Memory B cell (primary cell): ENCODE results near the gene ATAT1.
A peak's percentile ranks its signal among the peaks of the same experiment; 100 is the strongest.

ENCODE experiments used
- ATAC-seq: fragments of 150-1000 bp; cut with Tn5 transposase; 2 replicates; pipeline ENCODE4 v1.10.0; 2021; ENCODE audit warnings: low read depth, mild to moderate bottlenecking, moderate library complexity
- DNase-seq, 2 donors: peaks; one replicate each; pipeline ENCODE4 v3.0.0; 2022; ENCODE audit warnings: low spot score in 2 of 2
- H3K27ac Mint-ChIP-seq: one replicate; pipeline ENCODE4 v1.8.0; 2022; ENCODE audit warnings: mild to moderate bottlenecking, moderate library complexity, mixed read lengths
- H3K27me3 Mint-ChIP-seq: one replicate; pipeline ENCODE4 v1.8.0; 2022; ENCODE audit warnings: mixed read lengths
- H3K36me3 Mint-ChIP-seq: one replicate; pipeline ENCODE4 v1.8.0; 2022; ENCODE audit warnings: mild to moderate bottlenecking, mixed read lengths
- H3K4me1 Mint-ChIP-seq: one replicate; pipeline ENCODE4 v1.8.0; 2022; ENCODE audit warnings: mixed read lengths
- H3K4me3 Mint-ChIP-seq: one replicate; pipeline ENCODE4 v1.8.0; 2022; ENCODE audit warnings: mild to moderate bottlenecking, moderate library complexity, mixed read lengths
- H3K9me3 Mint-ChIP-seq: one replicate; pipeline ENCODE4 v1.8.0; 2022; ENCODE audit warnings: mixed read lengths

The ATAT1 gene

DNA sequence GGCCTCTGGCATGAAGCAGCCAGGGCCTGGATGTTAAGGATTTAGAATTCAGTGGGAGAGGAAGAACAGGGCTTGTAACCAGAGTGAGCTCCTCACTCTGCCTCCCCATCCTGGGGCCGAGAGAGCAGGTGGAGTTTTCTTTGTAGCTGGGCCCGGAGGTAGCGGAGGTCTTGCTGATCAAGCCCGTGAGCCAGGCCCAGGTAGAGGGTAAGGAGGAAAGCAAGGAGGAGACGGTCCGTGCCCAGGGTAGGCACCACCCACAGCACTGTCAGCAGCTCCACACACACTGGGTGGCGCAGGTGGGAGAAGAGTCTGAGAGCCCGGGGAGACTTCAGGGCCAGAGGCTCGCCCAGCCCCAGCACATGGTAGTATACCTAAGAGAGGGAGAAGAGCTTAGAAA lies 61.9 kb downstream of the ATAT1 start:
- peaks cover 24% of the 10 kb centered on the region for H3K36me3 Mint-ChIP-seq
- no peaks in the 10 kb centered on the region for H3K9me3 Mint-ChIP-seq
- H3K4me1 Mint-ChIP-seq = peaks cover 47% of the 10 kb centered on the region
- DNase-seq = peak in 1 of 2 donors; percentile 50
- no peaks in the 10 kb centered on the region for H3K27me3 Mint-ChIP-seq
- peak overlapping the region; percentile 98 for H3K4me3 Mint-ChIP-seq
- peak; percentile 38 for ATAC-seq
- peak overlapping the region; percentile 90 for H3K27ac Mint-ChIP-seq

DNA sequence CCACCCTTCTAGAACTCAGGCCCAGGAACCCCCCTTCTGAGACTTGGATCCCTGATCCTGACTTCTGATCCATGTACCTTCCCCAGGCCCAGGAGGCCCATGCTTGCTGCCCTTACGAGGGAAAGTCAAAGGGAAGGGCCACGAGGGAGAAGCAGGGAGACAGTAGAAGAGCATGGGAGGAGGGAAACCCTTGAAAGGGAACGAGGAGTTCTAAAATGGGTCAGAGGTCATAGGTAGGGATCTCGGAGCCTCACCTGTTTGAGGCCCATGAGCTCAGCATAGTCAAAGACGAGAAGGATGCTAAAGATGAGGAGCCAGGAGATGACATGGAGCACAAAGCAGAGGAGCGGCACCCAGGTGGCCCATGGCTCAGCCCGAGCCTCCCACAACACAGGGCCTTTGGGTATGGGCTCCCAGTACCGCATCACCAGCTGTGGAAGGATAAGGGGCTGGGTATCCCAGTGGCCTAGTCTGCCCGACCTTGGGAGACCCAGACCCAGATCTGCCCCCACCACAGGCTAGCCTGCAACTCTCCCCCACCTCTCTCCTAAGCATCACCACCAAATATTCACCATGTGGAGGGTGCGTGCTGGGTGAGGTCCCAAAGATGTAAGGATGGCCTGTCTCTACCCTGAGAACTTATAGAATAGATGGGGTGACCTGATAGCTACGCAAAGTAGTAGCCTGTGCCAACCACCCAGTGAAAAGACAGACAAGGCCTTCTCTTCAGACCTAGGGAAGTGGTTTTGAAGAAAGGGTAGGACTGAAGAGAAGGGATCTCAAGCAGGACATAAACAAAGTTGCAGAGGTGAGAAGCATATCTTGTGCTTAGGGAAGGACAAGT lies 62.6 kb downstream of the ATAT1 start:
- H3K4me1 Mint-ChIP-seq = peaks cover 47% of the 10 kb centered on the region
- peak overlapping the region; percentile 98 for H3K4me3 Mint-ChIP-seq
- peak overlapping the region; percentile 90 for H3K27ac Mint-ChIP-seq
- H3K9me3 Mint-ChIP-seq = no peaks in the 10 kb centered on the region
- DNase-seq (no peak), ATAC-seq (no peak)
- H3K36me3 Mint-ChIP-seq = peaks cover 17% of the 10 kb centered on the region
- no peaks in the 10 kb centered on the region for H3K27me3 Mint-ChIP-seq

DNA sequence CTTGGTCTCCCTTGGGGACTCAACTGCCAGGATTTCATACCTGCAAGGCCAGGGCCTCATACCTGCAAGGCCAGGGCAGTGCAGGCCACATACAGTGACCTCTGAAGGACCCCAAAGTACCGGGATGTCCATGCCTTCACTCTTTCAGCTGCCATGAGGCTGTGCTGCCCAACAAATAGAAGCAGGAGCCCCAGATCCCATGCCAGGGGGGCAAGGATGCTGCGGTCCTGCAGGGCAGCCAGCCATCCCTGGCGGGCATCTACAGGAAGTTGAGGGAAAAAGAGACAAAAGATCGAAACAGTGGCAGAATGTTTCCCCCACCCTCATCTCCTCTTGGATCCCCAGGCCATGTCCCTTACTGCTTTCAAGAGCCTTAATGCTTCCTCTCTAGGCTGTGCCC lies 63.3 kb downstream of the ATAT1 start:
- ATAC-seq = no peak
- DNase-seq = no peak
- peak overlapping the region; percentile 90 for H3K27ac Mint-ChIP-seq
- peaks cover 13% of the 10 kb centered on the region for H3K36me3 Mint-ChIP-seq
- peak overlapping the region; percentile 98 for H3K4me3 Mint-ChIP-seq
- no peaks in the 10 kb centered on the region for H3K27me3 Mint-ChIP-seq
- H3K4me1 Mint-ChIP-seq = peaks cover 46% of the 10 kb centered on the region
- no peaks in the 10 kb centered on the region for H3K9me3 Mint-ChIP-seq

- DNase-seq (peak; percentile 45 to 46), ATAC-seq (peak; percentile 6)
- H3K4me1 Mint-ChIP-seq = peaks cover 41% of the 10 kb centered on the region
- no peaks in the 10 kb centered on the region for H3K9me3 Mint-ChIP-seq
- H3K27ac Mint-ChIP-seq = peak within 1 kb of the TSS; percentile 90
- H3K27me3 Mint-ChIP-seq = no peaks in the 10 kb centered on the region
- H3K4me3 Mint-ChIP-seq = peak within 1 kb of the TSS; percentile 98
- H3K36me3 Mint-ChIP-seq = peaks cover 7% of the 10 kb centered on the region
These were observed 63.9 kb downstream of the ATAT1 start, which contains the start of gene NRM for GRCh38 chr6:30690403-30691207. Gene NRM (minus strand): TSS chr6:30690984. CDS start chr6:30690974, 10 bp downstream.

DNA sequence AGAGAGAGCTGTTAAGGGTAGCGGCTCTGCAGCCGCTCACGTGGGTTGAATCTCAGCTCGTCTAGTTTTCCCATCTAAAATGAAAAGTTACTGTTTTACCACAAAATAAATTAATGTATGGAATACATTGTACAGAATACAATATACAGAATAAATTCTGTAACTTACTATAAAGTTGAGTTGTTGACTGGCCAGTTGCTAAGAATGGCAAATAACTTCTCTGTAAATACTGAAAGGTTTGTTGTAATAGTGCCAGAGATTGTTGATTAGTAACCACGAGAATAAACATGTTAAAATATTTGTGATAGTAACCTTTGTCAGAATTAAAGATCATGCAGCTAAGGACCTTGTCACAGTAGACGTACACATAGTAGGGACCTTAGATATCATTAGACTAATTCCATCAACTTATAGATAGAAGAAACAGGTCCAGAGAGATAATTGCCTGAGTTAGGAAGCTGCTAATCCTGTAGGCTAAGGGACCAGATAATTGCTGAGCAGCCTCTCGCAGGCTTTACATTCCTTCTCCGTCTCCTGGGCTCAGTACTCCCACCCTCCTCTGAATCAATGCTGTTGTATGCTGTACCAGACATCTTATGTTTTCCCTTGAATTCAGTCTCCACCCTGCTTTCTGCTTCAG lies 64.7 kb downstream of the ATAT1 start:
- H3K27me3 Mint-ChIP-seq = no peaks in the 10 kb centered on the region
- peak overlapping the region; percentile 10 for H3K27ac Mint-ChIP-seq
- peaks cover 1% of the 10 kb centered on the region for H3K36me3 Mint-ChIP-seq
- H3K4me3 Mint-ChIP-seq = peak overlapping the region; percentile 98
- no peaks in the 10 kb centered on the region for H3K9me3 Mint-ChIP-seq
- H3K4me1 Mint-ChIP-seq = peaks cover 41% of the 10 kb centered on the region
- DNase-seq = no peak
- no peak for ATAC-seq
